HL-60/S4 (cell line): ENCODE results near the gene LTA.

Source experiments
- in situ Hi-C: fragments of 300-500 bp; cut with MboI; formaldehyde crosslinking; loops from 2 replicates; pipeline ENCODE4 v1.14.3; 2022; ENCODE audit warnings: low sequenced_read_pairs

Gene LTA

DNA sequence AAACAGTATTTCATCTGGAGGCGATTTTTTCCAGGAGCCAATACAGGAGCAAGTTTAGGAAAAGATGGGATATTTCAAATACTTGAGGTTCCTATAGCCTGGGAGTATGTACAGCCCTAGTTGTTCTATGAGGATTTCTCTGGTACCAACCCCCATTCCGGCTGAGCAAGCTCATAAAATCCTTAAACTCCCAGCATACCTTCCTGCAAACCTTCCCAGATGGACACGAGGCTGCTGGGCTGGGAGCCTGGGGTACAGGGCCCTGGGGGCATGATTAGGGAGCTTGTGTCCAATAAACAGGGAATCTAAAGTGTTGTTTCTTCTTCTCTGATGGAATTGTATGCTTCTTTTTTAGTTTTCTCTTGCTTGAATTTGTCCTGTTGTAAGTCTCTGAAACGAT is 49.9 kb downstream of the LTA start:
- in situ Hi-C loops, result no loop called here

DNA sequence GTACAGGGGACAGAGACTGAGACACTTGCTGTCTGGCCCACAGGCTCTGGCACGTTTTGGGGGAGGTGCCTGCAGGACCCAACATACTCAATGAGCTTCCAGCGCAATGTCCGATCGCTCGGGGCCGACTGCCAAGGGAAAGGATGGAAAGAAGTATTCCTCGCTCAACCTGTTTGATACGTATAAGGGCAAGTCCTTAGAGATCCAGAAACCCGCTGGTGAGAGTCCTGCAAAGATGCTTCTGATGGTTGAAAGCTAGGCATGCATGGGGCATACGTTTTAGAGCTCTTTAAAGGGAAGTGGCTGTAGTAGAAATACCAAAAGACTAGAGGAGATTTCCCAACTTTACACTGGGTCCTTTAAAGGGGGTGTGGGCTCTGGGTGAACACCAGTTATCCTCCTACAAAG is 50.6 kb downstream of the LTA start:
- in situ Hi-C loops, result no loop called here
